ENCODE results near the gene SYNE1.
"Not testable (repeated sequence)": the region's sequence is repeated elsewhere in the genome, so short reads cannot be mapped to it uniquely, and the experiment has no call there.

The SYNE1 gene

DNA sequence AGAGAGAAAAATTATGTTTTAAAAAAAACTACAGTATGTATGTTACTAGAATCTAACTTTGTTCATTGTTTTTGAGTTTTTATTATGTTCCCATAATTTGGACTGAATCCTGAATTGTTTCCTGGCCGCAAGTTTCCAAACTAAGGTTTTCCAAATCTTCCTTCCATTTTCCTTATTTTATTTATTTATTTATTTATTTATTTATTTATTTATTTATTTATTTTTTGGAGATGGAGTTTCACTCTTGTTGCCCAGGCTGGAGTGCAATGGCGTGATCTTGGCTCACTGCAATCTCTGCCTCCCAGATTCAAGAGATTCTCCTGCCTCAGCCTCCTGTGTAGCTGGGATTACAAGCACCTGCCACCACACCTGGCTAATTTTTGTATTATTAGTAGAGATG, 215.7 kb downstream of the SYNE1 start:
- H3K27me3 Mint-ChIP-seq = peaks cover 15% of the 10 kb centered on the region

DNA sequence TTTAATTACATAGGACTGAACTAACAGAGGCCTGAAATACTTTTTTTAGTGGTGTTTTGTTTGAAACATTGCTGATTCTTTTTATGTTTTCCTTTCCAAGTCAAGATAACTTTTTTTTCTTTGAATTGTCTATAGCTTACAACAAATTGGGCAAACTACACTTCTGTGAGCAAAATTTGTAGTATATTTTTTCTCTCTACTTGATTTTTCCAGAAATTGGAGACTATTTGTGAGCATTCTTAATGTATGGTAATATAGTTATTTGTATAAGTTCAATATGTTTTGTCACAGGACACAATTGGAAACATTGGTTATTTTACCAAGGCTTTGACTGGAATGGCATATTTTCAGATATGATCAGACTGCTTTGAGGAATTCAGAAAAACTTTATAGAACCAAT, 216.5 kb downstream of the SYNE1 start:
- no peaks in the 10 kb centered on the region for H3K4me1 Mint-ChIP-seq
- ATAC-seq = no peak

More for the DNA sequence above, 215.7 kb downstream of the SYNE1 start:
- not testable (repeated sequence) for H3K27ac Mint-ChIP-seq; H3K4me3 Mint-ChIP-seq; ATAC-seq; H3K36me3 Mint-ChIP-seq (ENCODE audit: low read depth); DNase-seq; H3K4me1 Mint-ChIP-seq
- H3K9me3 Mint-ChIP-seq = peaks cover 11% of the 10 kb centered on the region

DNA sequence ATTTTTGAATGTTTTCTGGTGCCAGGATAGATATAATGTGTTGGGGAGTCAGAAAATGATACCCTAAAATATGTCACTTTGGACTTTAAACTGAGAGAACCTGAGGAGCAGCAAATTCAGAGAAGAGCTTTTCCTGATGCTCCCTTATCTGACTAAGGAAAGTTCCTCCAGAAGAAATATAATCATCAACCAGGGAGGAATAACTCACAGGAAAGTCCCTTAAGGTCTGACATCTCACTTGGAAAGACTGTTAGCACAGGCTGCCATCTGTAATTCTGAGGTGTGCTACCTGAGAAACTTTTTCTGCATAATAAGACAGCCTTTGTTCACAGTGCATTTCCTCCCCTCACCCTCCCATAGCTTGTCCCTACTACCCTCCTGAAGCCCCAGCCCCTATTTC, 218.6 kb downstream of the SYNE1 start:
- ATAC-seq = no peak
- no peak overlapping the region for H3K4me3 Mint-ChIP-seq
- no peaks in the 10 kb centered on the region for H3K4me1 Mint-ChIP-seq
- H3K27me3 Mint-ChIP-seq = peaks cover 6% of the 10 kb centered on the region
- H3K9me3 Mint-ChIP-seq = peaks cover 11% of the 10 kb centered on the region
- peaks cover 2% of the 10 kb centered on the region for H3K36me3 Mint-ChIP-seq (ENCODE audit: low read depth)
- DNase-seq = no peak
- H3K27ac Mint-ChIP-seq = no peak overlapping the region

More for the DNA sequence above, 216.5 kb downstream of the SYNE1 start:
- H3K36me3 Mint-ChIP-seq (ENCODE audit: low read depth) = peaks cover 2% of the 10 kb centered on the region
- H3K9me3 Mint-ChIP-seq = peaks cover 11% of the 10 kb centered on the region
- no peak for DNase-seq
- no peak overlapping the region for H3K27ac Mint-ChIP-seq
- H3K4me3 Mint-ChIP-seq = no peak overlapping the region
- peaks cover 13% of the 10 kb centered on the region for H3K27me3 Mint-ChIP-seq

DNA sequence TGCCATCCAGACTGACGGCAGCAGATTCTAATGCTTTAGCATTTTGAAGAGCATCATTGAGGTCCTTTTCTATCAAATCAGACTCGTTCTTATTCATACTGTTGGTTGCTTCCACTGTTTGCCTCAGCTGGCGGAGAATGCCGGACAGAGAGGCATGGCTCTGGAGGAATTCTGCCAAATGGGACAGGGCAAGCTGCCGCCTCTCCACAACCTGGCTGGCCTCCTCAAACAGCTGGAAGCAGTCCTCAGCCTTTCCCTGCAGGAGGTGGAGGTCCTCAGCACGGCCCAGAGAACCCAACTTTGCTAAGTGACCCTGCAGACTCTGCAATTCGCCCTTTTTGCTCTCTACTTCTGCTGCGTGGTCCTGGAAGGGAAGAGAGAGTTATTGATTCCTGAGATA, 220.5 kb downstream of the SYNE1 start:
- DNase-seq (no peak), ATAC-seq (no peak)
- H3K4me1 Mint-ChIP-seq = no peaks in the 10 kb centered on the region
- H3K9me3 Mint-ChIP-seq = peaks cover 11% of the 10 kb centered on the region
- H3K27me3 Mint-ChIP-seq = peaks cover 4% of the 10 kb centered on the region
- H3K4me3 Mint-ChIP-seq = no peak overlapping the region
- no peak overlapping the region for H3K27ac Mint-ChIP-seq
- no peaks in the 10 kb centered on the region for H3K36me3 Mint-ChIP-seq (ENCODE audit: low read depth)

DNA sequence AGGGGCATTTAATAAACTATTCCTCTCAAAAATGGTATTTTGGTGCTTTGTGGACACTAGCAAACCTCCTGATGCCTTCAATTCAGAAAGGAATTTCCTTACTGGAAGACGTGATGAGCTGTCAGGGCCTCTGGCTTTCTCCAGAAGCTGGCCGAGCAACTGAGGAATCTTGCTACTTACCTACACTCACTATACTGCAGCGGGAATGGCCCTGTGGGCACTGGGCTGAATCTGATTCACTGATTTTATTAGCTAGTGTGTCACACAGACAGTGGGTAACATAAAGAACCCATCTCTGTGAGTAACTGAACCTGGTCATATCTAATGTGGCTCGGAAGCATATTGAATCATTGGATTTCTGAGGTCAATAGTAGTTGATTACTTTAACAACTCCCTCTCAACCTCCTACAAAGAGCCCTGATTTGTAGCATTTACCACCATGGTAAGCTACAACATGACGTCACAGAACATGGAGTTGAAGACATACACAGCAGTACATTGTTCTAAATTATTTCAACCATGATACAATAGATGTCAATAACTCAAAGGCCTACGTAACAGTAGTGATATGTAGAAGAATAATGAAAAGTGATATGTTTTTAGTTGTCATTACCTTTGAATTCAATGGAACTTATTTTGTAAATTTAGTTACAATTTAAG, 232.1 kb downstream of the SYNE1 start:
- no peaks in the 10 kb centered on the region for H3K9me3 Mint-ChIP-seq
- no peaks in the 10 kb centered on the region for H3K36me3 Mint-ChIP-seq (ENCODE audit: low read depth)
- H3K27me3 Mint-ChIP-seq = peaks cover 2% of the 10 kb centered on the region
- no peak overlapping the region for H3K27ac Mint-ChIP-seq
- ATAC-seq (no peak), DNase-seq (no peak)
- no peaks in the 10 kb centered on the region for H3K4me1 Mint-ChIP-seq
- no peak overlapping the region for H3K4me3 Mint-ChIP-seq

DNA sequence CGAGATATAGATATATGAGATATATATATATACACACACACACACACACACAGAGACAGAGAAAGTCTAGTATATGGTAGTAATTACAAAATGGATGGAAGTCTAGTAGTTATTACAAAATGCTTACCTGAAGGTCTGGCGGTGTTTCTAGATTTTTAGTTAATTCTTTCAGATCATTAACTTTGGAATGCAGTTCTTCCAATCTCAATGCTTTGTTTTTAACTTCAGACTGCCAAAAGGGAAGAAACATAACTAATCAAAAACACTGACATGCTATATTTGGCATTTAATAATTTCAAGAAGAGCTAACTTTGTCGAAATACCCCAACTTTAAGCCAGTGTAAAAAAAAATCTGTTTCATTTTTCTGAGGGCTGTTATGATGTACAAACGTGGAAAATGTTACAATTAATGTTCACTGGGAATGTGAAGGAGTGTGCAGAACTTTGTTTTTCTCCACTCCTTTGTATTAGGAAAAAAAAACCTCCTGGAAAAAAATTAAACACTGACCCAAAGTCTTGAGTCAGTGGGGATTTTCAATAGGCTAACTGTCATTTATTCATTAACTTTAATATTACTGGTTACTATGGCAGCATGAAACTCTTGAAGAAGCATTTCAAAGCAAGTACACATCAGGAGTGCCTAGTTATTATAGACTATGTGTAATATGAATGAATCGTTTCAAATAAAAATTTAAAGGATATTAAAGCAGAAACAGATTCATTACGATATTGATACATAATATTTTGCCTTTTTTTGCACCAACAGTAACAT, 232.9 kb downstream of the SYNE1 start:
- Mint-ChIP-seq H3K27ac (no peak overlapping the region), H3K4me3 (no peak overlapping the region), H3K27me3 (peaks cover 2% of the 10 kb centered on the region), H3K36me3 (ENCODE audit: low read depth) (no peaks in the 10 kb centered on the region), H3K9me3 (no peaks in the 10 kb centered on the region), H3K4me1 (no peaks in the 10 kb centered on the region)
- DNase-seq (no peak), ATAC-seq (no peak)

DNA sequence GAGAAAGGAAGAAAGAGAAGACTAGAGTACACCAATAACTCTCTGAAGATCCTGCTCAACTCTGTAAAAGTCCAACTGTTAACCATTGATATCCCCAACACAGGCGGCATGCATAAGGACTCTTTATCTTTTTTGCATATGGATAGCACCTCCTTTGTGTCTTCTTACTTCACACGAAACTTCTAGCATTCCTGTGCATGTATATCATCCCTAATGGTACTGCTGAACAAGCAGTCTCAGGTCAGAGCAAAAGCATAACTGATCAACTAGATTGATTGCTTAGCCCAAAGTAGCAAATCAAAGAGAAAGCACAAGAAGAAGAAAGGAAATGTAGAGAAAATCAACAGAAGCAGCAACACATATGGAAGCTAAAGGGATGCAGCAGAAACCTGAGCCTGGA, 234.4 kb downstream of the SYNE1 start:
- Mint-ChIP-seq H3K9me3 (no peaks in the 10 kb centered on the region), H3K4me3 (no peak overlapping the region), H3K27me3 (peaks cover 2% of the 10 kb centered on the region), H3K27ac (no peak overlapping the region), H3K4me1 (no peaks in the 10 kb centered on the region), H3K36me3 (ENCODE audit: low read depth) (no peaks in the 10 kb centered on the region)
- DNase-seq (no peak), ATAC-seq (no peak)

DNA sequence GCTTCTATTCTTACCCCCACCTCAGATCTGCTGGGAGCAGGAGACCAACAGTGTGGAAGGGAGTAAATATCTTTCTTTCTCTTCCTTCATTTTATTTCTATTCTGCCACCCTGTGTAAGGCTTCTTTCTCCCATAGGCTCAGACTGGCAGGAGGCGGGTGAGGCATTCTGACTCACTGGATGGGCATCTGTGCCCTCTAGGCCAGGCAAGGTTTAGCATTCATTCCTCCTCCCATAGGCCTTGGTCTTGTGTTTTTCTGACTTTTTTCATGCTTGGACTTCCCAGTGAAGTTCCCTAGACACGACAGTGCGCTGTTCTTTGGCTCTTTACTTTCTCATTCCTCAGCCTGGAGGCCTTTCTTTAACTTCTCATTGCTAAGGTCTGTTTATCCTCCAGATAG, 235.2 kb downstream of the SYNE1 start:
- Mint-ChIP-seq H3K4me3 (no peak overlapping the region), H3K27ac (no peak overlapping the region), H3K27me3 (peaks cover 1% of the 10 kb centered on the region), H3K9me3 (no peaks in the 10 kb centered on the region), H3K4me1 (no peaks in the 10 kb centered on the region), H3K36me3 (ENCODE audit: low read depth) (no peaks in the 10 kb centered on the region)
- ATAC-seq (no peak), DNase-seq (no peak)

DNA sequence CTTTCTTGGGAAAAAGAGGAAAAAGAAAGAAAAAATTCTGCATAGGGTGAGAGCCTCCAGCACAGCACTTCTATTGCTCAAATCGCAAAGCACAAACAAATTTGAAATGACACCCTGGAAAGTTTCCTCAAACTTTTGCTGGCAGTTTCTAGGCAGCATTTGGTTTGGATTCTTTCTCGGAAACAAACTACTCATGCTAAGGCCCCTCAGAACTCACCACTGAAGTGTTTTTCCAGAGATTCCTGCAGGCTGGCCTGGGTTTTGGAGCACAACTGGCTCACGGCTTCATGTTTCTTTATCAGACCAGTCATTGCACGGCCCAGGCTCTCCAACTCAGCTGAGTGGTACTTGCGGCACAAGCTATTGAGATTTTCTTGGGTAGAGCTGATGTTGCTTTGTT, 237.8 kb downstream of the SYNE1 start:
- ATAC-seq (no peak), DNase-seq (no peak)
- H3K27ac Mint-ChIP-seq = no peak overlapping the region
- no peaks in the 10 kb centered on the region for H3K4me1 Mint-ChIP-seq
- H3K27me3 Mint-ChIP-seq = peaks cover 5% of the 10 kb centered on the region
- H3K36me3 Mint-ChIP-seq (ENCODE audit: low read depth) = no peaks in the 10 kb centered on the region
- no peak overlapping the region for H3K4me3 Mint-ChIP-seq
- no peaks in the 10 kb centered on the region for H3K9me3 Mint-ChIP-seq

DNA sequence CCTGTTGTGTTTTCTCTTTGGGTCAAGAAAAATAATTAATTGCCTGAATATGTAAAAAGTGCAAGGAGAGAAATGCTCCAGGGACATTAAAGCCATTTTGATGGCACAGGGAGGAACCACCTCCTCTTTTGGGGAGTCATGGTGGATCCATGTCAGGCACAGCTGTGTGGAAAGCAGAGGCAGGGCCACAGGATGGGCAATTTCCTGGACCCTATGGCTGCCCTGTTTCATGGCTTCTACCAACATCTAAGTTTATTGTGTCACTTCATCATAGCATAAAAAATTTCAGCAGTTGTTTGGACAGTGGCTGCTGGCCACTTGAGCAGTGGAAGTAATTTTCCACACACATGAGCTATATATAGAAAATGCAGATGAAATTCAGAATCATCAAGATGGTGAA, 238.2 kb downstream of the SYNE1 start:
- Mint-ChIP-seq H3K4me3 (no peak overlapping the region), H3K4me1 (no peaks in the 10 kb centered on the region), H3K27me3 (peaks cover 9% of the 10 kb centered on the region), H3K27ac (no peak overlapping the region), H3K9me3 (no peaks in the 10 kb centered on the region), H3K36me3 (ENCODE audit: low read depth) (no peaks in the 10 kb centered on the region)
- no peak for ATAC-seq
- no peak for DNase-seq

DNA sequence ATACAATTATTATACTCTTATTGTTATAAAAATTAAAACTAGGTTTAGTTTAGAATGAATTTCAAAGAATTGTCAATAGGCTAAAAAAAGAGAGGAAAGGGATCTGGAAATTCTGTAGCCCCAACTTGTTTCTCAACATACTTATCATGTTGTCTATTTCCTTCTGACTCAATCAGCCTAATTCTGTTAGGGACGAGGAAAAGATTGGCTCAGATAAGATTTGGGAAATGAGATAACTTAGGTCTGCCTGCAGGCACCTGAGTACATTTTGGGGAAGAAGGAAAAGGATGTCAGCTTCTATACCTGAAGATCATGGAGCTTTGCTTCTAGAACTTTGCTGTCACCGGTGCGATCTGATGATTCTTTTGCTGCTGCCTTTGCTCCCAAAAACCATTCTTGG, 238.8 kb downstream of the SYNE1 start:
- DNase-seq = no peak
- Mint-ChIP-seq H3K27ac (no peak overlapping the region), H3K4me3 (no peak overlapping the region), H3K4me1 (no peaks in the 10 kb centered on the region), H3K36me3 (ENCODE audit: low read depth) (no peaks in the 10 kb centered on the region), H3K27me3 (peaks cover 11% of the 10 kb centered on the region), H3K9me3 (no peaks in the 10 kb centered on the region)
- ATAC-seq = no peak

DNA sequence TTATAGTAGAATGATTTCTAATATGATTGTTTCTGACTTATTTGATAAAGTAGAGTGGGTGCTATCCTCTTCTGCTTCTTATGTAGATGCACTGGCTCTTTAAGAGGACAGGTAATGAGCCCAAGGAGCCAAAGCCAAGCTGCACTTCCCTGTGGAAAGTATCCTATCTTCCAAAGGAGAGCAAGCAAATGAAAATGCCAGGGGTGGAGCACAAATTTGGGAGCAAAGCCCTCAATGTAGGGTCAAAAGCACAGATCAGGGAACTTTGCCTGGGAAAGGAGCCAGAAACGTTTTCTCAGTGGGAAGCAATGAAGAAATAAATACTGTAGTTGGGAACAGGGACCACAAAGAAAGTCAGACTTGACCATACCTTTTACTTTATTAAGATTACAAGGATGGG, 242.9 kb downstream of the SYNE1 start:
- ATAC-seq = no peak
- Mint-ChIP-seq H3K27me3 (peaks cover 11% of the 10 kb centered on the region), H3K4me1 (no peaks in the 10 kb centered on the region), H3K36me3 (ENCODE audit: low read depth) (no peaks in the 10 kb centered on the region), H3K9me3 (no peaks in the 10 kb centered on the region), H3K4me3 (no peak overlapping the region), H3K27ac (no peak overlapping the region)
- no peak for DNase-seq

DNA sequence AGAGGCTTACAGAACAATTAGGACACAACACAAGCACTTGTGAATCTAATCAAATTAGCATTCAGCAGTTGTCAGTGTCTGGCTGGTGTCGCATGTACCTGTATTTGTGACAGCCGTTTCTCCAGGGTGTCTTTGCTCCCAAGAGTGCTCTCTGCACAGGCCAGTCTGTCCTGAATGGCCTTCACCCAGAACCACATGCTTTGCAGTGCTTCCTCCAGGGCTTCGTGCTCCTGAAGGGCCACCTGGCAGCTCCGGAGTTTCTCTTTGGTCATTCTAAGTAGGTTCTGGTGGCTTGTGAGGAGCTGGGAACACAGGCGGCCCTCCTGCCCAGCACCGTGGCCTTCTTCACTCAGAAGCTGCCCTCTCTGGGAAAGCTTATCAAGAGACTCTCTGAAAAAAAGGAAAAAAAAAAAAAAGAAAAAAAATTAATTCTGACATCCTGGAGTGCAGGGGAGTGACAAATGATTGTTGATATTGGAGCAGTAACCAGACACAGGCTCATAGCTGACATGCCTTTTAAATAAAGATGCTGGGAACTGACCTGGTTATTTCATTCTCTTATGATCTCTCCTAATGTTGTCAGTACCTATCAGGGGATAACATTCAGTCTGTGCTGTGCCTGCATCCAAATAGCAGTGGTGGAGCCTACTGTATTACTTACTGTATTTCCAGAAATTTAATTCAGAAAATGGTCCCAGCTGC, 245.8 kb downstream of the SYNE1 start:
- DNase-seq (no peak), ATAC-seq (no peak)
- Mint-ChIP-seq H3K4me1 (no peaks in the 10 kb centered on the region), H3K27me3 (peaks cover 17% of the 10 kb centered on the region), H3K4me3 (no peak overlapping the region), H3K27ac (no peak overlapping the region), H3K36me3 (ENCODE audit: low read depth) (no peaks in the 10 kb centered on the region), H3K9me3 (no peaks in the 10 kb centered on the region)

DNA sequence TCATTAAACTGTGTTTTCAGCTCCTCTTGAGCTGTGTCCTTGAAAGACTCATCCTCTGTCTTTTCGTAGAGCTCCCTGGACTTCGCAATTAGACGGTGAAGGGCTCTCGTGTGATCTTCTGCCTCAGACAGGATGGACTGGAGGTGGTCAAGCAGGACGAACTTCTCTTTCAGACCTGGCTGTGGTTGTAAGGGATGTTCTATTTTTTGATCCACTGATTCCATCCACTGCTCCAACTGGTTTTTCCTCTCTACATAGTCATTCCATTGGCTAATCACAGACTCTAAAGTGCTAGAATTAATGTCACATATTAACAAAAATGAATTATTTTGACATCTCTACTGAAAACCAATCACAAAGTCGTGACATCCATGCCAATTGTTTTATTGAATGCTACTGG, 250.1 kb downstream of the SYNE1 start:
- no peak for ATAC-seq
- DNase-seq = no peak
- Mint-ChIP-seq H3K9me3 (no peaks in the 10 kb centered on the region), H3K36me3 (ENCODE audit: low read depth) (no peaks in the 10 kb centered on the region), H3K4me1 (no peaks in the 10 kb centered on the region), H3K27me3 (peaks cover 15% of the 10 kb centered on the region), H3K4me3 (no peak overlapping the region), H3K27ac (no peak overlapping the region)

DNA sequence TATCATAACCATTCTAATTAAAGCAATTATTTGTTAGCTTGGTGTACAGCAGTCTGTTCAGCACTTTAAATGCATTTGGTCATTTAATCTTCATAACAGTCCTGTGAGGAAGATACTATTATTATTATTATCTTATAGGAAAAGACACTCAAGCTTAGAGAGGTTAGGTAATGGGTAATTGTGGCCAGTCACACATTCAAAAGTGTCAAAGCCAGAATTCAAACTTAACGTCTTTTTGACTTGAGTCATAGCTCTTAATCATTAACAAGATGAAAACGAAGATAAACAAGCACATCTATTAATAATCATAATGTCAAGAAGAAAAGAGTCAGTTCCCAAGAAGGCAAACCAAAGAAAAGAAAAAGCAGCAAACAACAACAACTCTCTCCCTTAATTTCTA, 251.0 kb downstream of the SYNE1 start:
- Mint-ChIP-seq H3K4me1 (no peaks in the 10 kb centered on the region), H3K4me3 (no peak overlapping the region), H3K27me3 (peaks cover 15% of the 10 kb centered on the region), H3K36me3 (ENCODE audit: low read depth) (no peaks in the 10 kb centered on the region), H3K27ac (no peak overlapping the region), H3K9me3 (no peaks in the 10 kb centered on the region)
- DNase-seq (no peak), ATAC-seq (no peak)
